Testis (tissue), 3 donors: Measurements from ENCODE around the gene C16orf46. TPM values are rescaled to one million over a fixed set of nuclear protein-coding genes. Genes with fewer than 3 reads are reported as not detected.

Experiments
- DNase-seq: peaks from one replicate; pipeline ENCODE4 v3.0.0-alpha.2; 2019
- H3K27ac ChIP-seq, 2 donors: fragments of 200-600 bp; sonication (generic); one replicate each; pipeline ENCODE4 v1.5.1; 2019
- H3K27me3 ChIP-seq: fragments of 200-600 bp; sonication (generic); one replicate; pipeline ENCODE4 v1.5.1; 2019
- H3K36me3 ChIP-seq: fragments of 200-600 bp; sonication (generic); one replicate; pipeline ENCODE4 v1.5.1; 2017; ENCODE audit warnings: low read depth; ENCODE audit errors: missing control alignments
- H3K4me1 ChIP-seq: fragments of 200-600 bp; sonication (generic); one replicate; pipeline ENCODE4 v1.5.1; 2019
- H3K4me3 ChIP-seq, 2 donors: fragments of 200-600 bp; sonication (generic); one replicate each; pipeline ENCODE4 v1.5.1; 2017 to 2019
- H3K9me3 ChIP-seq: fragments of 200-600 bp; sonication (generic); one replicate; pipeline ENCODE4 v1.5.1; 2017
- POLR2A ChIP-seq: fragments of 450-650 bp; IDR thresholded peaks from one replicate; pipeline ENCODE4 v1.6.1; 2017; ENCODE audit warnings: antibody characterized with exemption, mild to moderate bottlenecking, moderate library complexity
- WGBS, 2 donors: methylation state at CpG; one replicate each; pipeline ENCODE4 v1.1.5; 2018; 5-methylcytosine and 5-hydroxymethylcytosine counted together
- intact Hi-C: fragments of 100-400 bp; cut with DNase I; formaldehyde crosslinking; loops from one replicate; pipeline ENCODE4 v1.15.1; 2023; ENCODE audit warnings: low total_unique reads
- polyA plus RNA-seq: library from polyadenylated mRNA; stranded (reverse); fragments of 350-450 nt; fragmentation: Illumina TruSeq; extraction: RNeasy Lipid Tissue Mini Kit (QIAGEN cat#74804); gene quantifications from one replicate; pipeline ENCODE4 v1.2.3, GENCODE V29; 2014; ENCODE audit warnings: low read depth, low replicate concordance; ENCODE audit not compliant: insufficient read depth
- total RNA-seq, 2 donors: library from RNA; depleted of rRNA; stranded (reverse); fragments of >200 nt; gene quantifications; one replicate each; pipeline ENCODE4 v1.2.3, GENCODE V29; 2016
- TF ChIP-seq, protein P1 (sequence below), 3 experiments: fragments of 450-650 bp in 2 of 3; fragments of 200-600 bp in 1 of 3; sonication (generic) in 1 of 3; IDR thresholded peaks; one replicate each; pipeline ENCODE4 v1.5.1; 2016 to 2019; ENCODE audit warnings: antibody characterized with exemption in 3 of 3, mild to moderate bottlenecking in 2 of 3, moderate library complexity in 1 of 3

Gene C16orf46
- total and polyA plus RNA-seq, 3 donors from 2014 or later: 7.7 to 15.2 (median 10.2) TPM

DNA sequence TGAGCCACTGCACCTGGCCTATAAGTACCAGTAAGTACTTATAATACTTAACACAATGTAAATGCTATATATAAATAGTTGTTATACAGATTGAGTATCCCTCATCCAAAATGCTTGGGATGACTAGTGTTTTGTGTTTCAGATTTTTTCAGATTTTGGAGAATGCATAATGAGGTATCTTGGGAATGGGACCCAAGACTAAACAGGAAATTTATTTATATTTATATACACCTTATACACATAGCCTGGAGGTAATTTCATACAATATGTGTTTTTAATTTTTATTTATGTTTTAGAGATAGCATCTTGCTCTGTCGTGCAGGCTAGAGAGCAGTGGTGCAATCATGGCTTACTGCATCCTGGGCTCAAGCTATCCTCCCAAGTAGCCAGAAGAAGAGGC, 28.9 kb upstream of the C16orf46 start:
- DNase-seq: no peak
- H3K4me1 ChIP-seq: no peaks in the 10 kb centered on the region
- no peak overlapping the region for H3K27ac ChIP-seq
- H3K27me3 ChIP-seq: no peaks in the 10 kb centered on the region
- no peaks in the 10 kb centered on the region for H3K36me3 ChIP-seq
- no peaks in the 10 kb centered on the region for H3K9me3 ChIP-seq
- no peak overlapping the region for H3K4me3 ChIP-seq
- 88 to 93% methylated on average over 1 of the region's 1 CpG for WGBS, 2 donors
- TF ChIP-seq POLR2A: no peak
- intact Hi-C loops: no loop called here

- no peak for DNase-seq
- H3K4me1 ChIP-seq: no peaks in the 10 kb centered on the region
- no peaks in the 10 kb centered on the region for H3K36me3 ChIP-seq
- WGBS, 2 donors: 90% methylated on average over 9 of the region's 9 CpGs
- no peak overlapping the region for H3K4me3 ChIP-seq
- intact Hi-C loops: no loop called here
- H3K9me3 ChIP-seq: no peaks in the 10 kb centered on the region
- TF ChIP-seq, protein P1, sequence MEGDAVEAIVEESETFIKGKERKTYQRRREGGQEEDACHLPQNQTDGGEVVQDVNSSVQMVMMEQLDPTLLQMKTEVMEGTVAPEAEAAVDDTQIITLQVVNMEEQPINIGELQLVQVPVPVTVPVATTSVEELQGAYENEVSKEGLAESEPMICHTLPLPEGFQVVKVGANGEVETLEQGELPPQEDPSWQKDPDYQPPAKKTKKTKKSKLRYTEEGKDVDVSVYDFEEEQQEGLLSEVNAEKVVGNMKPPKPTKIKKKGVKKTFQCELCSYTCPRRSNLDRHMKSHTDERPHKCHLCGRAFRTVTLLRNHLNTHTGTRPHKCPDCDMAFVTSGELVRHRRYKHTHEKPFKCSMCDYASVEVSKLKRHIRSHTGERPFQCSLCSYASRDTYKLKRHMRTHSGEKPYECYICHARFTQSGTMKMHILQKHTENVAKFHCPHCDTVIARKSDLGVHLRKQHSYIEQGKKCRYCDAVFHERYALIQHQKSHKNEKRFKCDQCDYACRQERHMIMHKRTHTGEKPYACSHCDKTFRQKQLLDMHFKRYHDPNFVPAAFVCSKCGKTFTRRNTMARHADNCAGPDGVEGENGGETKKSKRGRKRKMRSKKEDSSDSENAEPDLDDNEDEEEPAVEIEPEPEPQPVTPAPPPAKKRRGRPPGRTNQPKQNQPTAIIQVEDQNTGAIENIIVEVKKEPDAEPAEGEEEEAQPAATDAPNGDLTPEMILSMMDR (IDR thresholded peaks at IDR 0.05): no peak
- no peak for TF ChIP-seq POLR2A
- H3K27ac ChIP-seq: no peak overlapping the region
- H3K27me3 ChIP-seq: no peaks in the 10 kb centered on the region
Measured at GRCh38 chr16:81101702-81102101, 24.7 kb upstream of the C16orf46 start.

DNA sequence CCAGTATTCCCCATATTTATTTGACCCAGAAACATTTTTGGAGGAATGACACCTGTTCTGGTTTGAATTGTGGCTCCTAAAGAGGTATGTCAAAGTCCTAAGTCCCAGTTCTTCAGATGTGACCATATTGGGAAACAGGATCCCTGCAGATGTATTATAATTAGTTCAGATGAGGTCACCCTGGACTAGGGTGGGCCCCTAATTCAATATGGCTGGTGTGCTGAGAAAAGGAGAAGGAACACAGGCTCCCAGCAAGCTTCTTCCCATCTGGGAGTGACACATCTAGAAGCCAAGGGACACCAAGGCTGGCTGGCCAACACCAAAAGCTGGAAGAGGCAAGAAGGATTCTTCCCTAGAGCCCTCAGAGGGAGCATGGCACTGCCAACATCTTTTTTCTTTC, 22.9 kb upstream of the C16orf46 start:
- H3K27me3 ChIP-seq: no peaks in the 10 kb centered on the region
- DNase-seq: no peak
- no peaks in the 10 kb centered on the region for H3K4me1 ChIP-seq
- H3K4me3 ChIP-seq: no peak overlapping the region
- no peaks in the 10 kb centered on the region for H3K36me3 ChIP-seq
- TF ChIP-seq POLR2A: no peak
- intact Hi-C loops: no loop called here
- H3K27ac ChIP-seq: no peak overlapping the region
- no peaks in the 10 kb centered on the region for H3K9me3 ChIP-seq

GRCh38 chr16:81097230-81097629, 20.2 kb upstream of the C16orf46 start:
- Histone ChIP-seq H3K4me3 (no peak overlapping the region), H3K36me3 (no peaks in the 10 kb centered on the region), H3K27ac (no peak overlapping the region), H3K27me3 (no peaks in the 10 kb centered on the region), H3K4me1 (no peaks in the 10 kb centered on the region), H3K9me3 (no peaks in the 10 kb centered on the region)
- TF ChIP-seq POLR2A: no peak
- TF ChIP-seq, protein P1 (IDR thresholded peaks at IDR 0.05): no peak
- 49 to 65% methylated on average over 6 of the region's 6 CpGs for WGBS, 2 donors
- no peak for DNase-seq
- intact Hi-C loops: no loop called here

DNA sequence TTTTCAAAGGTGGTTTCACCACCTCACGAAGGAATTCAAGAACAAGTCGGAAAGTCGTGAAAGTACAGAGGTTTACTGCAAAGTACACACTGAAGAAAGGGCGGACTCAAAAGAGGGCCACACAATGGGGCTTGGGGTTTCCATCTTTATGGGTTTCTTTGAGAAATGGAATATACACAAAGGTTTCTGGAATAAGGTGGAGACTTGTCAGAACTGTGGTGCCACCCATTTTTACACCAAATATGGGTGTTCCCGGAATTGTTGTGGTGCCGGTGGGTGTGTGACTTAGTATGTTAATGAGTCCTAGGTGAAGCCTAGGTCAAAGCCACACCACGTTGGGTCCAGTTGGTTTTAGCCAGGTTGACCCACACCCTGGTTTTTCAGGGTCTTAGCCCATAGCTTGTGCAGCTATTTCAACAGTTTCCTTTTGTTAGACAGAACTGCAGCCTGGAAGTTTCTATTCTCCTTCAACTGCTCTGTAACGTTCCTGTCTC, 19.7 kb upstream of the C16orf46 start:
- no peak for DNase-seq
- peak overlapping the region; percentile 73 to 76 for H3K4me3 ChIP-seq
- H3K27me3 ChIP-seq: no peaks in the 10 kb centered on the region
- peak overlapping the region in 1 of 2 donors; percentile 81 for H3K27ac ChIP-seq
- no peak for TF ChIP-seq POLR2A
- TF ChIP-seq, protein P1 (IDR thresholded peaks at IDR 0.05): no peak
- H3K36me3 ChIP-seq: no peaks in the 10 kb centered on the region
- no peaks in the 10 kb centered on the region for H3K9me3 ChIP-seq
- no peaks in the 10 kb centered on the region for H3K4me1 ChIP-seq
- WGBS, 2 donors: 30 to 31% methylated on average over 8 of the region's 8 CpGs
- intact Hi-C loops: no loop called here

GRCh38 chr16:81095953-81096714, 19.1 kb upstream of the C16orf46 start, which contains the start of gene GCSH:
TSS of gene GCSH (minus strand) at chr16:81096395. CDS start at chr16:81096278, 117 bp downstream.
- intact Hi-C loops: no loop called here

More at GRCh38 chr16:81095953-81096714, 19.1 kb upstream of the C16orf46 start, which contains the start of gene GCSH:
- Histone ChIP-seq H3K36me3 (no peaks in the 10 kb centered on the region), H3K9me3 (no peaks in the 10 kb centered on the region), H3K27ac (peak within 1 kb of the TSS; percentile 22 to 81), H3K27me3 (no peaks in the 10 kb centered on the region), H3K4me3 (peak within 1 kb of the TSS; percentile 73 to 76), H3K4me1 (no peaks in the 10 kb centered on the region)
- WGBS, 2 donors: 0 to 1% methylated on average over 8 to 25 of the region's 83 CpGs
- TF ChIP-seq, protein P1 (IDR thresholded peaks at IDR 0.05): no peak
- TF ChIP-seq POLR2A: no peak
- DNase-seq: peak; percentile 99
